Stimulated activated memory B cell treated with anti-CD40 and anti-IgM and Interleukin-4, amounts not matched to agents 10 μg/mL and 1 μg/mL and 100 μg/mL, for 72 hours (primary cell): Measurements from ENCODE around the gene SH3TC2.

Experiments
- ATAC-seq: fragments of 150-1000 bp; cut with Tn5 transposase; 2 replicates; pipeline ENCODE4 v1.10.0; 2021
- H3K27ac Mint-ChIP-seq: one replicate; pipeline ENCODE4 v1.8.0; 2022; ENCODE audit warnings: mild to moderate bottlenecking, mixed read lengths
- H3K27me3 Mint-ChIP-seq: one replicate; pipeline ENCODE4 v1.8.0; 2022; ENCODE audit warnings: mixed read lengths
- H3K36me3 Mint-ChIP-seq: one replicate; pipeline ENCODE4 v1.8.0; 2022; ENCODE audit warnings: mixed read lengths
- H3K4me1 Mint-ChIP-seq: one replicate; pipeline ENCODE4 v1.8.0; 2022; ENCODE audit warnings: mixed read lengths
- H3K4me3 Mint-ChIP-seq: one replicate; pipeline ENCODE4 v1.8.0; 2022; ENCODE audit warnings: mild to moderate bottlenecking, moderate library complexity, mixed read lengths
- H3K9me3 Mint-ChIP-seq: one replicate; pipeline ENCODE4 v1.8.0; 2022; ENCODE audit warnings: mixed read lengths

Gene SH3TC2

DNA sequence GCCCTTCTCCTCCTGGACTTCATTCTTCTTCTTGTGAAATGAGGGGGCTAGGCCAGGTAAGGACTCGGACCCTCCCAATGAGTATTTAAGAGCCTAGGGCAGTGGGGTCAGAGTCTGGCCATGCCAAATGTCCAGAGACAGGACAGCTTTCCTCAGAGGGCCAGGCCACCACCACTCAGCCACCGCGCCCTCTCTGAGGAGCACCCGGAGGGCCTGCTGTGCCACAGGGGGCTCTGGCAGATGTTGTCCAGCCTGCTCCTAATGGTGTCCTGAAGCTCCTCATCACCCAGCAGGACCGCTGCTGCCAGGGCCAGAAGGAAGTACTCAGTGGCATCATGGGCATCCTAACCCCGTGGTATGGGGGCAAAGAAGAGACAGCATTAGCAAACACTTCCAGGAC is 58.3 kb downstream of the SH3TC2 start:
- Mint-ChIP-seq H3K4me1 (no peaks in the 10 kb centered on the region), H3K36me3 (no peaks in the 10 kb centered on the region), H3K27ac (no peak overlapping the region), H3K9me3 (no peaks in the 10 kb centered on the region), H3K4me3 (no peak overlapping the region), H3K27me3 (no peaks in the 10 kb centered on the region)
- ATAC-seq, result no peak

GRCh38 chr5:149002761-149003689 is 59.8 kb downstream of the SH3TC2 start:
- no peak overlapping the region for H3K27ac Mint-ChIP-seq
- no peaks in the 10 kb centered on the region for H3K36me3 Mint-ChIP-seq
- no peak overlapping the region for H3K4me3 Mint-ChIP-seq
- H3K27me3 Mint-ChIP-seq, result no peaks in the 10 kb centered on the region
- no peak for ATAC-seq
- H3K9me3 Mint-ChIP-seq, result no peaks in the 10 kb centered on the region
- no peaks in the 10 kb centered on the region for H3K4me1 Mint-ChIP-seq

GRCh38 chr5:149002053-149002452 is 60.8 kb downstream of the SH3TC2 start:
- no peaks in the 10 kb centered on the region for H3K36me3 Mint-ChIP-seq
- H3K27ac Mint-ChIP-seq, result no peak overlapping the region
- no peak overlapping the region for H3K4me3 Mint-ChIP-seq
- peaks cover 4% of the 10 kb centered on the region for H3K4me1 Mint-ChIP-seq
- ATAC-seq, result no peak
- H3K9me3 Mint-ChIP-seq, result no peaks in the 10 kb centered on the region
- H3K27me3 Mint-ChIP-seq, result no peaks in the 10 kb centered on the region

DNA sequence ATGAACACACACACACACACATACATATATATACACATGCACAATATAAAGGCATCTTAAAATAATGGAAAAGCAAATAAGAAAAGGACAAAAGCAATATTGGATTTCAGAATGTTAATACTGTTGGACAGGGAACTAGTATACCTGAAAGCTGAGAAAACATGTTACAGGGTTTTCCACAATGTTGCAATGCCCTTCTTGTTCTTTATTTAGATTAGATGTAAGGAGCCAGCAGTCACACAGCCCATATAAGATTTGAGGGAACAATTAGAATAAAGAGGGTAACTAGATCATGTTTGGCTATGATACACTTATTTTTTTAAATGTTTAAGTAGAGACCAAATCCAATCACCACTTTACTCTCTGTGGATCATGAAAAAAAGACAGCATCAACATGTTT is 61.7 kb downstream of the SH3TC2 start:
- no peak overlapping the region for H3K27ac Mint-ChIP-seq
- no peak for ATAC-seq
- H3K4me1 Mint-ChIP-seq, result peaks cover 5% of the 10 kb centered on the region
- H3K9me3 Mint-ChIP-seq, result no peaks in the 10 kb centered on the region
- H3K4me3 Mint-ChIP-seq, result no peak overlapping the region
- no peaks in the 10 kb centered on the region for H3K36me3 Mint-ChIP-seq
- no peaks in the 10 kb centered on the region for H3K27me3 Mint-ChIP-seq

DNA sequence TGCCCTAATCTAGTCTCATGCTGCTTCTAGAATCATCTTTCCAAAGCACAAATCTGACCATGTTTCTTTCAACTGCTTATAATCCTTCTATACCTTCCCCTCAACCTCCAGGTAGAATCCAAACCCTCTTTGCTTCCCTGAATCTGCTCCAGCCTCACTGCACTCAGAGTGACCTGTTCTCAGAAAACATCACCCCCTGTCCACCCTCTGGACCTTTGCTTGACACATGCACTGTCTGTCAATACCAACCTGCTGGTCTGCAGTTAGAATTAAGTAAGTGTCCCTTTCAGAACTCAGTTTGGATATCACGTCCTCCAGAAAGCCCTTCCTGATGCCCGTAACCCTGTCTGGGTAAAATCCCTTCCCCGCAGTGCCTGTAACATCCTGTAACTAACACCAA is 63.1 kb downstream of the SH3TC2 start:
- Mint-ChIP-seq H3K4me1 (peaks cover 5% of the 10 kb centered on the region), H3K4me3 (no peak overlapping the region), H3K36me3 (no peaks in the 10 kb centered on the region), H3K27ac (no peak overlapping the region), H3K27me3 (peaks cover 9% of the 10 kb centered on the region), H3K9me3 (no peaks in the 10 kb centered on the region)
- no peak for ATAC-seq

DNA sequence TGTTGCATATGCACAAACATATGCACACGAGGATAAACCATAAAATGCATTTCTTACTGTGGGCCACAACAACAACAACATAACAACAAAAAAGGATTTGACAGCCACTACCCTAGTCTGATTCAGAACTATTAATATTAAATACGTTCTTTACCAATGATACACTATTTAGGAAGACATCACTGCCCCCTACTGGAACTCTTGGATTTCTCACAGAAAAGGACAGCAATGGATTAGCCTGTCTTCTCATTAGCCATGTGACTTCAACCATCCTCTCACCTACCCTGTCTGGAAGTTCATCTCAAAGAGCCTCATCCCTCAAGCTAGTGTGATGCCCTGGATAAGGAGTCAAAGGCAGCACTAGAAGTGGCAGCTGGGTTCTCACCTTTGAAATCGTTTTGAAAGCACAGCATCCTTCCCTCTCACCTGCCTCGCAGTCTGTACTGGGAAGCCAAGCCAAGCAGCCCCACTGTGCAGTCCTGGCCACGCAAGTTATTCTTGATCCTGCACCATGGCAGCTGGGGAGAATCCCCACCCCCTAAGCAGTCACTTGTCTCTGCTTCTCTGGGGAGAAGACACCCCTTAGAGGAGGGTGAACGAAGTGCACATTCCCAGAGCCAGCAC is 64.6 kb downstream of the SH3TC2 start:
- Mint-ChIP-seq H3K36me3 (no peaks in the 10 kb centered on the region), H3K4me1 (peaks cover 5% of the 10 kb centered on the region), H3K27me3 (peaks cover 9% of the 10 kb centered on the region), H3K9me3 (peaks cover 3% of the 10 kb centered on the region), H3K4me3 (no peak overlapping the region), H3K27ac (no peak overlapping the region)
- peak; percentile 29 for ATAC-seq

- H3K9me3 Mint-ChIP-seq, result peaks cover 3% of the 10 kb centered on the region
Observed at GRCh38 chr5:148996270-148996669, 66.6 kb downstream of the SH3TC2 start.

DNA sequence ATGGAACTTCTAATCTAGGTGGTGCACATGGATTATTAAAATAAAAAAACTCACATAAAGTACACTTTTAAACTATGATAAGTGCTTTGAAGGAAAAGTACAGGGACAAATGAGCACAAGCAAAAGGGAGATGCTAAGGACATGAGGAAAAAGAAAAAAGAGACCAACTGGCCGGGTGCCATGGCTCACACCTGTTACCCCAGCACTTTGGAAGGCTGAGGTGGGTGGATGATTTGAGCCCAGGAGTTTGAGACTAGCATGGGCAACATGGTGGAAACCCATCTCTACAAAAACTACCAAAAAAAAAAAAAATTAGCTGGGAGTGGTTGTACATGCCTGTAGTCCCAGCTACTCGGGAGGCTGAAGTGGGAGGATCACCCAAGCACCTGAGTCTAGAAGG is 67.1 kb downstream of the SH3TC2 start:
- peaks cover 3% of the 10 kb centered on the region for H3K9me3 Mint-ChIP-seq
- peaks cover 5% of the 10 kb centered on the region for H3K4me1 Mint-ChIP-seq
- peaks cover 9% of the 10 kb centered on the region for H3K27me3 Mint-ChIP-seq
- ATAC-seq, result no peak
- no peak overlapping the region for H3K4me3 Mint-ChIP-seq
- no peaks in the 10 kb centered on the region for H3K36me3 Mint-ChIP-seq
- no peak overlapping the region for H3K27ac Mint-ChIP-seq

More at GRCh38 chr5:148996270-148996669, 66.6 kb downstream of the SH3TC2 start:
- Mint-ChIP-seq H3K4me3 (no peak overlapping the region), H3K36me3 (no peaks in the 10 kb centered on the region), H3K27ac (no peak overlapping the region), H3K27me3 (peaks cover 9% of the 10 kb centered on the region), H3K4me1 (peaks cover 5% of the 10 kb centered on the region)
- no peak for ATAC-seq

DNA sequence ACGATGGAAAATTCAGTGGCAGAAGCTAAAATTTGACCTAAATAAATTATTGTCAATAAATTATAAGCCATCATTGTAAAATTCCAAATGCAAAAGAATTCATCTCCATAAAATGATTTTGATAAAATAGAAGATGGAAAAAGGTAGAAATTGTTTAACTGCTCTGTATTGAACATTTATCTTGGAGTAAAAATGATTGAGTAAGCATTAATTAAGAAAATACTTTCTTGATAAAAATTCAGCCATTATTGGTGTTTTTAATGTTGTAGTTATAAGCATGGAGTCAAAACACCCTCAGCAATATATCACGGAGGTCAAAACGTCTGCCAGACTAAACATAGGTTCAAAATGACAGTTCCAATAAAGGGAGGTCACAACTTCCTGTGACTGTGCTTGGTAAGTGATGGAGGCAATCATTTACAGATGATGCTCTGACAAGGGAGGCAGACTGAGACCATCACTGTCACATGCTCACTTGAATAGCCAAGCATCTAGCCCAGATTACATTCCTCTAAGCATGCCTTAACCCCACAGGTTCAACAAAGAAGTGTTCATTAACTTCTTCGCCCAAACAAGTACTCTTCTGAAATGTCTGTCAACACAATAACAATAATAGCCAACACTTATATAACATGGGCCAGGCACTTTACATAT is 69.5 kb downstream of the SH3TC2 start:
- H3K4me1 Mint-ChIP-seq, result peaks cover 5% of the 10 kb centered on the region
- H3K36me3 Mint-ChIP-seq, result no peaks in the 10 kb centered on the region
- no peak overlapping the region for H3K4me3 Mint-ChIP-seq
- ATAC-seq, result no peak
- peaks cover 3% of the 10 kb centered on the region for H3K9me3 Mint-ChIP-seq
- peaks cover 18% of the 10 kb centered on the region for H3K27me3 Mint-ChIP-seq
- H3K27ac Mint-ChIP-seq, result no peak overlapping the region

GRCh38 chr5:148992265-148992664 is 70.6 kb downstream of the SH3TC2 start:
- H3K9me3 Mint-ChIP-seq, result peaks cover 3% of the 10 kb centered on the region
- H3K4me1 Mint-ChIP-seq, result peaks cover 3% of the 10 kb centered on the region
- no peak overlapping the region for H3K4me3 Mint-ChIP-seq
- ATAC-seq, result no peak
- peaks cover 22% of the 10 kb centered on the region for H3K27me3 Mint-ChIP-seq
- no peaks in the 10 kb centered on the region for H3K36me3 Mint-ChIP-seq
- H3K27ac Mint-ChIP-seq, result no peak overlapping the region

- Mint-ChIP-seq H3K36me3 (no peaks in the 10 kb centered on the region), H3K9me3 (peaks cover 3% of the 10 kb centered on the region), H3K4me3 (no peak overlapping the region), H3K27ac (no peak overlapping the region), H3K4me1 (no peaks in the 10 kb centered on the region), H3K27me3 (peaks cover 22% of the 10 kb centered on the region)
- no peak for ATAC-seq
Observed at GRCh38 chr5:148991566-148991965, 71.3 kb downstream of the SH3TC2 start.

GRCh38 chr5:148990817-148991216 is 72.0 kb downstream of the SH3TC2 start:
- H3K4me1 Mint-ChIP-seq, result no peaks in the 10 kb centered on the region
- no peak overlapping the region for H3K27ac Mint-ChIP-seq
- H3K36me3 Mint-ChIP-seq, result no peaks in the 10 kb centered on the region
- peaks cover 19% of the 10 kb centered on the region for H3K27me3 Mint-ChIP-seq
- ATAC-seq, result no peak
- no peak overlapping the region for H3K4me3 Mint-ChIP-seq
- peaks cover 3% of the 10 kb centered on the region for H3K9me3 Mint-ChIP-seq

DNA sequence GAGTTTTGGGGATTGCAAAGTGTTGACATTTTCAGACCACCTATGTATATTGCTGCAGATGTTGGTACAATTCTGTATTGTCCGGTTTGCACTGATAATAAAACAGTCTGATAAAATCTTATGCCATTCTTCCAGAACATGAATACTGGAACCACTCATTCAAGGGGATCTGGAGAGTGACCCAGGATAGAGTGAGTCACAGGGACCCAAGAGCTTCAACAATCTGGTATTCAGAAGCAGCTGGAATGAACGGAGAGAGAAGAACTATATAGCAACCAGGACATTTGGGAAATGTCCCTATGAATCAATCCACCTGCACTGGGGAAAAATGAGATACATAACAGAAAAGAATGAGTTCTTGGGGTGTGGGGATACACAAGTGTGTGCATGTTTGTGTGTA is 73.3 kb downstream of the SH3TC2 start:
- Mint-ChIP-seq H3K27me3 (peaks cover 13% of the 10 kb centered on the region), H3K36me3 (no peaks in the 10 kb centered on the region), H3K27ac (no peak overlapping the region)

GRCh38 chr5:148988328-148988727 is 74.5 kb downstream of the SH3TC2 start:
- peaks cover 5% of the 10 kb centered on the region for H3K9me3 Mint-ChIP-seq
- H3K27me3 Mint-ChIP-seq, result peaks cover 24% of the 10 kb centered on the region
- H3K27ac Mint-ChIP-seq, result no peak overlapping the region
- no peaks in the 10 kb centered on the region for H3K36me3 Mint-ChIP-seq
- no peak for ATAC-seq
- H3K4me1 Mint-ChIP-seq, result no peaks in the 10 kb centered on the region
- H3K4me3 Mint-ChIP-seq, result no peak overlapping the region

More for the DNA sequence above, 73.3 kb downstream of the SH3TC2 start:
- no peak for ATAC-seq
- Mint-ChIP-seq H3K4me3 (no peak overlapping the region), H3K4me1 (no peaks in the 10 kb centered on the region), H3K9me3 (peaks cover 5% of the 10 kb centered on the region)

DNA sequence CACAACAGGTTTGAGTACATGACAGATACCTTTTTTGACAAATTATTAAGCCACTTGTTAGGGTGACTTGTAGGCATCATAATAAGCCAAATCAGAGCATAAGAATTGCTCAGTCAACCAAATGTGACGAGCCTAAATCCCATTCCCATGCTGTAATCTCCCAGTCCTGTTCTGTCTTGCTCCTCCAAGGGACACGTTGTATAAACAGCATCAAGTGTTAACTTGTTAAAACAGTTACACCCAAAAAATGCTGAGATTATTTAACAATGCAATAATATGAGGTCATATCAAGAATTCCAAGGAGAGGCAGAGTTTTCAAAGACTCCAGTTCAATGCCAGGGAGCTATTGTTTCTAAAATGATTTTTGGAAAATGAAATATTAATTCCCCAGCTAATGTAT is 76.2 kb downstream of the SH3TC2 start:
- Mint-ChIP-seq H3K9me3 (peaks cover 5% of the 10 kb centered on the region), H3K4me3 (no peak overlapping the region), H3K4me1 (no peaks in the 10 kb centered on the region), H3K36me3 (no peaks in the 10 kb centered on the region), H3K27ac (no peak overlapping the region), H3K27me3 (peaks cover 24% of the 10 kb centered on the region)
- no peak for ATAC-seq
